ENCODE results near the gene LTV1. TPM values are rescaled to one million over a fixed set of nuclear protein-coding genes. Genes with fewer than 3 reads are reported as not detected.
"Not testable (repeated sequence)": the region's sequence is repeated elsewhere in the genome, so short reads cannot be mapped to it uniquely, and the experiment has no call there.

Gene LTV1
- total and polyA plus RNA-seq, 2 donors (not counting 3 experiments of a cell fraction or from before 2014, with no cell fraction given), result 5.2 to 26.9 TPM

- no peak for DNase-seq (ENCODE audit: low read depth, low spot score)
- H3K9me1 ChIP-seq (replicated peaks; ENCODE audit: control insufficient read depth, extremely low read depth, insufficient read depth, low read length), result no peaks in the 10 kb centered on the region
- dilution Hi-C loops (cut with MboI; ENCODE audit: extremely low pct_ligation_motif_present, low sequenced_read_pairs) (no loop called here), intact Hi-C loops (cut with micrococcal nuclease) (no loop called here)
- H3K9me3 ChIP-seq (replicated peaks; ENCODE audit: control insufficient read depth, insufficient read depth, low read length), result no peaks in the 10 kb centered on the region
- no peaks in the 10 kb centered on the region for H3K27me3 ChIP-seq (ENCODE audit: control insufficient read depth in 2 of 2, insufficient read depth in 2 of 2, low read length in 2 of 2)
- no TSS peak for BruUV-seq (replicated peaks)
- no peaks in the 10 kb centered on the region for H4K20me1 ChIP-seq (replicated peaks; ENCODE audit: control insufficient read depth, extremely low read depth, insufficient read depth, low read length)
- H3K4me2 ChIP-seq (ENCODE audit: insufficient read depth, low read length), result no peak overlapping the region
- ChIA-PET CTCF (interaction anchor here (4.2 kb wide), 1 partner anchor 269 kb away, joined by 40 read pairs; no protein-coding TSS in a partner anchor), POLR2A (no interaction called here)
- H3K27ac ChIP-seq (ENCODE audit: insufficient read depth, low read depth, low read length), result no peak overlapping the region
- peaks cover 21 to 34% of the 10 kb centered on the region in 2 experiments for H3K36me3 ChIP-seq (ENCODE audit: control insufficient read depth in 2 of 2, extremely low read depth in 1 of 2, insufficient read depth in 2 of 2, low read length in 2 of 2)
- no peak overlapping the region for H3K4me3 ChIP-seq (replicated peaks in 1 of 3; ENCODE audit: insufficient read depth in 1 of 3, low read depth in 1 of 3, low read length in 3 of 3)
- H3K79me2 ChIP-seq (ENCODE audit: control insufficient read depth, insufficient read depth, low read length), result peaks cover 44% of the 10 kb centered on the region
- peaks cover 9% of the 10 kb centered on the region for H3K4me1 ChIP-seq (ENCODE audit: control insufficient read depth, extremely low read depth, insufficient read depth, low read length)
- no peak for TF ChIP-seq POLR2AphosphoS5 (IDR thresholded peaks at IDR 0.05; ENCODE audit: insufficient read depth, low read depth, low read length)
- no peak for TF ChIP-seq EZH2 (IDR thresholded peaks at IDR 0.05; ENCODE audit: borderline replicate concordance, low read depth, low read length, severe bottlenecking)
- TF ChIP-seq FOS (IDR thresholded peaks at IDR 0.05; ENCODE audit: borderline replicate concordance, insufficient read depth, low read length), result no peak
- TF ChIP-seq, protein P1, sequence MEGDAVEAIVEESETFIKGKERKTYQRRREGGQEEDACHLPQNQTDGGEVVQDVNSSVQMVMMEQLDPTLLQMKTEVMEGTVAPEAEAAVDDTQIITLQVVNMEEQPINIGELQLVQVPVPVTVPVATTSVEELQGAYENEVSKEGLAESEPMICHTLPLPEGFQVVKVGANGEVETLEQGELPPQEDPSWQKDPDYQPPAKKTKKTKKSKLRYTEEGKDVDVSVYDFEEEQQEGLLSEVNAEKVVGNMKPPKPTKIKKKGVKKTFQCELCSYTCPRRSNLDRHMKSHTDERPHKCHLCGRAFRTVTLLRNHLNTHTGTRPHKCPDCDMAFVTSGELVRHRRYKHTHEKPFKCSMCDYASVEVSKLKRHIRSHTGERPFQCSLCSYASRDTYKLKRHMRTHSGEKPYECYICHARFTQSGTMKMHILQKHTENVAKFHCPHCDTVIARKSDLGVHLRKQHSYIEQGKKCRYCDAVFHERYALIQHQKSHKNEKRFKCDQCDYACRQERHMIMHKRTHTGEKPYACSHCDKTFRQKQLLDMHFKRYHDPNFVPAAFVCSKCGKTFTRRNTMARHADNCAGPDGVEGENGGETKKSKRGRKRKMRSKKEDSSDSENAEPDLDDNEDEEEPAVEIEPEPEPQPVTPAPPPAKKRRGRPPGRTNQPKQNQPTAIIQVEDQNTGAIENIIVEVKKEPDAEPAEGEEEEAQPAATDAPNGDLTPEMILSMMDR (IDR thresholded peaks at IDR 0.05; ENCODE audit: extremely low read depth in 1 of 2, insufficient read depth in 1 of 2, low read depth in 1 of 2, low read length in 2 of 2), result no peak
- TF ChIP-seq GATA2 (IDR thresholded peaks at IDR 0.05; ENCODE audit: insufficient read depth, insufficient read length, low read depth, low read length), result no peak
- TF ChIP-seq MAX (IDR thresholded peaks at IDR 0.05; ENCODE audit: insufficient read depth, insufficient read length), result no peak
- TF ChIP-seq JUN (IDR thresholded peaks at IDR 0.05; ENCODE audit: borderline replicate concordance, insufficient read depth, insufficient read length, low read depth), result no peak
- TF ChIP-seq POLR2A (IDR thresholded peaks at IDR 0.05; ENCODE audit: low read depth, low read length), result no peak
- TF ChIP-seq MYC (IDR thresholded peaks at IDR 0.05; ENCODE audit: low read depth, low read length), result no peak
- no peak overlapping the region for H3K9ac ChIP-seq (replicated peaks; ENCODE audit: extremely low read depth, insufficient read depth, low read length)
- FAIRE-seq, result no peak
- H2AFZ ChIP-seq (ENCODE audit: low read depth, low read length), result no peak overlapping the region
Observed at GRCh38 chr6:143845033-143845432, 1.9 kb downstream of the LTV1 start.

DNA sequence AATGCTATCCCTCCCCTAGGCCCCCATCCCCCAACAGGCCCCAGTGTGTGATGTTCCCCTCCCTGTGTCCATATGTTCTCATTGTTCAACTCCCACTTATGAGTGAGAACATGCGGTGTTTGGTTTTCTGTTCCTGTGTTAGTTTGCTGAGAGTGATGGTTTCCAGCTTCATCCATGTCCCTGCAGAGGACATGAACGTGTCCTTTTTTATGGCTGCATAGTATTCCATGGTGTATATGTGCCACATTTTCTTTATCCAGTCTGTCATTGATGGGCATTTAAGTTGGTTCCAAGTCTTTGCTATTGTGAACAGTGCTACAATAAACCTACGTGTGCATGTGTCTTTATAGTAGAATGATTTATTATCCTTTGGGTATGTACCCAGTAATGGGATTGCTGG lies 8.6 kb downstream of the LTV1 start:
- POLR2A ChIA-PET; dilution Hi-C loops (cut with MboI; ENCODE audit: extremely low pct_ligation_motif_present, low sequenced_read_pairs); H3K4me2 ChIP-seq (ENCODE audit: insufficient read depth, low read length); H3K27me3 ChIP-seq (ENCODE audit: control insufficient read depth in 2 of 2, insufficient read depth in 2 of 2, low read length in 2 of 2); H3K9ac ChIP-seq (replicated peaks; ENCODE audit: extremely low read depth, insufficient read depth, low read length); intact Hi-C loops (cut with micrococcal nuclease); FAIRE-seq; BruUV-seq (replicated peaks); CTCF ChIA-PET; H3K4me1 ChIP-seq (ENCODE audit: control insufficient read depth, extremely low read depth, insufficient read depth, low read length); H4K20me1 ChIP-seq (replicated peaks; ENCODE audit: control insufficient read depth, extremely low read depth, insufficient read depth, low read length); H2AFZ ChIP-seq (ENCODE audit: low read depth, low read length); H3K4me3 ChIP-seq (replicated peaks in 1 of 3; ENCODE audit: insufficient read depth in 1 of 3, low read depth in 1 of 3, low read length in 3 of 3); DNase-seq (ENCODE audit: low read depth, low spot score); H3K27ac ChIP-seq (ENCODE audit: insufficient read depth, low read depth, low read length); H3K9me3 ChIP-seq (replicated peaks; ENCODE audit: control insufficient read depth, insufficient read depth, low read length); H3K9me1 ChIP-seq (replicated peaks; ENCODE audit: control insufficient read depth, extremely low read depth, insufficient read depth, low read length): not testable (repeated sequence)
- peaks cover 18 to 31% of the 10 kb centered on the region in 2 experiments for H3K36me3 ChIP-seq (ENCODE audit: control insufficient read depth in 2 of 2, extremely low read depth in 1 of 2, insufficient read depth in 2 of 2, low read length in 2 of 2)
- H3K79me2 ChIP-seq (ENCODE audit: control insufficient read depth, insufficient read depth, low read length), result peaks cover 40% of the 10 kb centered on the region

DNA sequence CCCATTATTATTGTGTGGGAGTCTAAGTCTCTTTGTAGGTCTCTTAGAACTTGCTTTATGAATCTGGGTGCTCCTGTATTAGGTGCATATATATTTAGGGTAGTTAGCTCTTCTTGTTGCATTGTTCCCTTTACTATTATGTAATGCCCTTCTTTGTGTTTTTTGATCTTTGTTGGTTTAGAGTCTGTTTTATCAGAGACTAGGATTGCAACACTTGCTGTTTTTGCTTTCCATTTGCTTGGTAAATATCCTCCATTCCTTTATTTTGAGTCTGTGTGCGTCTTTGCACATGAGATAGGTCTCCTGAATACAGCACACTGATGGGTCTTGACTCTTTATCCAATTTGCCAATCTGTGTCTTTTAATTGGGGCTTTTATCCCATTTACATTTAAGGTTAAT lies 11.9 kb downstream of the LTV1 start:
- H3K4me1 ChIP-seq (ENCODE audit: control insufficient read depth, extremely low read depth, insufficient read depth, low read length); H3K4me3 ChIP-seq (replicated peaks in 1 of 3; ENCODE audit: insufficient read depth in 1 of 3, low read depth in 1 of 3, low read length in 3 of 3); BruUV-seq (replicated peaks); H4K20me1 ChIP-seq (replicated peaks; ENCODE audit: control insufficient read depth, extremely low read depth, insufficient read depth, low read length); H3K9ac ChIP-seq (replicated peaks; ENCODE audit: extremely low read depth, insufficient read depth, low read length); H2AFZ ChIP-seq (ENCODE audit: low read depth, low read length); H3K27ac ChIP-seq (ENCODE audit: insufficient read depth, low read depth, low read length); H3K9me3 ChIP-seq (replicated peaks; ENCODE audit: control insufficient read depth, insufficient read depth, low read length); dilution Hi-C loops (cut with MboI; ENCODE audit: extremely low pct_ligation_motif_present, low sequenced_read_pairs); POLR2A ChIA-PET; DNase-seq (ENCODE audit: low read depth, low spot score); H3K27me3 ChIP-seq (ENCODE audit: control insufficient read depth in 2 of 2, insufficient read depth in 2 of 2, low read length in 2 of 2); H3K9me1 ChIP-seq (replicated peaks; ENCODE audit: control insufficient read depth, extremely low read depth, insufficient read depth, low read length); intact Hi-C loops (cut with micrococcal nuclease); FAIRE-seq; CTCF ChIA-PET; H3K4me2 ChIP-seq (ENCODE audit: insufficient read depth, low read length): not testable (repeated sequence)
- Histone ChIP-seq H3K79me2 (ENCODE audit: control insufficient read depth, insufficient read depth, low read length) (peaks cover 19% of the 10 kb centered on the region), H3K36me3 (ENCODE audit: control insufficient read depth in 2 of 2, extremely low read depth in 1 of 2, insufficient read depth in 2 of 2, low read length in 2 of 2) (peaks cover 18 to 25% of the 10 kb centered on the region in 2 experiments)

Measured in endothelial cell of umbilical vein (primary cell).